ENCODE results near the gene FAM111A.

The FAM111A gene

DNA sequence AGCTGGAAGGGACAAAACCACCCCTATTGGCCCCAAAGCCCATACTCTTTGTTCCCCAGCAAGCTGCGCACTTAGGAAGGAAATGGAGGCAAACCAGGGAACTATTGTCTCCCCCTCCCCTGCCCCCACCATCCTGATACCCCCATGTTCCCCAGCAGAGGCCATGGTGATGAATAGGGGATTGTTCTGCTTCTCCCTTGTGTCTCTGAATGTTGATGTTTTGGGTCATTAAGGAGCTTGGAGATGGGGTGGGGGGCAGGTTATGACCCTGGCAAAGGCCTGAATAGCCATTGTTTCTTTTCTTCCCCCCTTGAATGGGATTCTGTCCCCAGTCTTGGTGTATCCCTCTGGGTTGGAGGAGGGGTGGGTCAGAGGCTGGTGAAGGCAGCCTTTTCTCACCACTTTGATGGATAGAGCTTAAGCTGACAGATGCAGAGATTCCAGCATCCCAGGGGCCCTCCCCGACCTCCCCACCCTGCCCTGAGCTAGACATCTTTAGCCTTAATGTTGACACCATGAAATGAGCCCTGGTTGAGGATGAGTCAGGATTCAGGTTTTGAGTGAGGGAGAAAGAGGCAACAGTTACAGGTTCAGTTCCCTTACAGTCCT is 37.6 kb downstream of the FAM111A start:
- no peak for DNase-seq

DNA sequence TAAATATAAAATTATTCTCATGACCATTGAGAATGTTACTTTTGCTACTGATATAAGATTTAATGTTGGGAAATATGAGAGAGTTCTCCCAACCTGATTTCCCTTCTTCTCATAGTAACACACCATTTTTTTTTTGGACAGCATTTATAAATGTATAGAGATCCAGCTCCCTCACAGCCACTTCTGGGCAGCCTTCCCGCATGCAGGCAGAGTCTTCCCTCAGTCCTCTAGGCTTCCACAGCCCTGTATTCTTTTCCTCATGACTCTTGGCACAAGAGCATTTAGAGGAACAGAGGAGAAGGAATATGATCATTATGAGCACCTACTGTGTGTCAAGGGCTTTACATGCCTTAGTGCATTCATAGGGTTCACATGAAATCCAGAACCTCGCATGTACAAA is 38.3 kb downstream of the FAM111A start:
- DNase-seq = no peak

DNA sequence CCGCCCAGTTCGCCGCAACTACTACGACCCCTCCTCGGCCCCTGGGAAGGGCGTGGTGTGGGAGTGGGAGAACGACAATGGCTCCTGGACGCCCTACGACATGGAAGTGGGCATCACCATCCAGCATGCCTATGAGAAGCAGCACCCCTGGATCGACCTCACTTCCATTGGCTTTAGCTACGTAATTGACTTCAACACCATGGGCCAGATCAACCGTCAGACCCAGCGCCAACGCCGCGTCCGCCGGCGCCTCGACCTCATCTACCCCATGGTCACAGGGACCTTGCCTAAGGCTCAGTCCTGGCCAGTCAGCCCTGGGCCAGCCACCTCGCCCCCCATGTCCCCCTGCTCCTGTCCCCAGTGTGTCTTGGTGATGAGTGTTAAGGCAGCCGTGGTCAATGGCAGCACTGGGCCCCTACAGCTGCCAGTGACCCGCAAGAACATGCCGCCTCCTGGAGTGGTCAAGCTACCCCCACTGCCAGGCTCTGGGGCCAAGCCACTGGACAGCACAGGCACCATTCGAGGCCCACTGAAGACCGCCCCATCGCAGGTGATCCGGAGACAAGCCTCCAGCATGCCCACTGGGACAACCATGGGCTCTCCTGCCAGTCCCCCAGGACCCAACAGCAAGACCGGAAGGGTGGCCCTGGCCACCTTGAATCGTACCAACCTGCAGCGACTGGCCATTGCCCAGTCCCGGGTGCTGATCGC is 39.2 kb downstream of the FAM111A start:
- no peak for DNase-seq

DNA sequence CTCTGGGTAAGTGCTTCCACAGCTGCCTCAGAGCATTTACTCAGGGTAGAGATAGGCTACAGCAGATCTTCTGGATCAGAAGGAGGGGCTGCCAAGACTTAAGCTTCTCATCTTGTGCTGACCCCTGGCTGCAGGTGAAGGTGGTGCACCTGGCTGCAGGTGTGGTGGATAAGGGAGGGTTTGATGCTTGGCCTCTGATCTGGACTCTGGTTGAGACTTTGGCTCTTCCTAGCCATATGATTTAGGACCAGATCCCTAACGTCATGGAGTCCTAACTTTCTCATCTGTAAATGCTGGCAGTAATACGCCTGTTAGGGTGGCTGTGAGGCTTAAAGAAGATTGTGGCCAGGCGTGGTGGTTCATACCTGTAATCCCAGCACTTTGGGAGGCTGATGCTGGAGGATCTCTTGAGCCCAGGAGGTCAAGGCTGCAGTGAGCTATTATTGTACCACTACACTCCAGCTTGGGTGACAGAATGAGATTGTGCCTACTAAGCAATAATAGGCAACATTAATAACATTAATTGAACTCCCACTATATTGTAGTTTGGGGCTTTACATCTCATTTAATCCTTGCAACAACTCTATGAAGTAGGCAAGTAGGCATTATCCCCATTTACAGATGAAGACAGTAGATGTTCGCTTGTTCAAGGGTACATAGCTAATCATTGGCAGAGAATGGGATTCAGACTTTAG is 39.9 kb downstream of the FAM111A start:
- DNase-seq = no peak

DNA sequence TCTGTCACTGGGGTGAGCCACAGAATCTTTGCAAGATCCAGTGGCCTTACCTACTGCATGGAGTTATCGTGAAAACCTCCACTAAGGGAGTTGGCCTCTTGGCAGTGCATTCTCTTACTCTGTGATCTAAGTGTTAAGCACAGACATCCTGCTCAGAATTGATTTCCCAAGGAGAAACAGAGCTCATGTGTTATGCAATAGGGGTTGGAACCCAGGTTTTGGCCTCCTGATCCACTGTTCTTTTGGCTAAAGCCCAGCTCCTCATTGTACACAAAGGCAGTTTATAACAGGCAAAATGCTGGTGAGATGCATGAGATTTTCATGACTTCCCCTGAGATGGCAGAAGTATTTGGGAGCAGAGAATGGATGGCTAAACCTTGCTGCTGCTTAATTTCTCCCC is 41.1 kb downstream of the FAM111A start:
- no peak for DNase-seq

DNA sequence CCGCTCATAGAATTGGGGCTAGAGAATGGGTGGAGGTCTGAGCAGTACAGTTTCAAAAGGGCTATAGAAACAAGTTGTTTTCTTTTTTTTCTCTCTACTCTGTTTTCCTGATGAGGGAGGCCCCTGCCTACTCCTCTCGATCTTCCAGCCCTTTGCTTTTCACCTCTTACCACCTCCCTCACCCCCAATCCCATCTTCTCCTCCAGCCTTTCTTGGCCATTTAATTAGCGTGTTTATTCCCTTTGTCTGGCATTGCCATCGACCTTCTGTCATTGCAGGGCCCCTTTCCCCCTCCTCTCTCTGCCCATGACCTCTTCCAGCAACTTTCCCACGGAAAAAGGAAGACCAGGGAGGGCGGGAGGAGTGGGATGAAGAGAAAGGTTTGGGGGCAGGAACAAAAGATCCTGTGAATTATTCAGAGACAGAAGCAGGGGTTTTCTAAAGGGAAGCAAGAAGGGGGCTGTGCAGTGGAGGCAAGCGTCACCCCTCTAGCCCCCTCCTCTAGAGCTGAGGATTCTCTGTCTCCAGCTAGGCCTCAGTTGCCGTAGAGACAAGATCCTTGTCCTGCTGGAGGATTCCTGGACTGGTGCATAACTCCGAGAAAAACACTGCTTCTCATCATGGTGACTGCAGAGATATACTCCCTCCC is 42.2 kb downstream of the FAM111A start:
- DNase-seq = no peak

DNA sequence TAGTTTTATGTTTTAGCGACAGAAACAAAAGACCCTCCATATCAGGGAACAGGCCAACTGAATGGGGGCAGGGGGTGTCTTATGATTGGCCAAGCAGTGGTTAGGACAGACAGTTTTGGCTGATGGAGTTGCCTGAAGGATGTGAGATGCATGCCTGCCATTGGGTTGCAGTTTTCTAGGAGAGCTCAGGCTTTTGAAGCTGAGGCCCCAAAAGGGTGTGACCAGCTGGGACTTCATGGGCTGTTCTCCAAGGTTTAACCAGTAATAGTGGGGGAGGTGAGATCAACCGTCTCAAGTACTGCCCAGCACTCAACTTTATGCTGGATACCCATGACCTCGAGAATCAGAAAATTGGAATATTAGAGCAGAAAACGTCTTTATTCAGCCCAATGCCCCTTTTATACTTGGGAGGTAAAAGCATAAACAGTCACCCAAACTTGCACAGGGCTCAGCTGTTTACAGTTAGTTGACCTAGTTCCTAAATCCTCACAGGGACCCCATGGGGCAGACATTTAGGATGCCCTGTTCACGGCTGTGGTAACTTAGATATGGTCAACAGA is 42.8 kb downstream of the FAM111A start:
- no peak for DNase-seq

DNA sequence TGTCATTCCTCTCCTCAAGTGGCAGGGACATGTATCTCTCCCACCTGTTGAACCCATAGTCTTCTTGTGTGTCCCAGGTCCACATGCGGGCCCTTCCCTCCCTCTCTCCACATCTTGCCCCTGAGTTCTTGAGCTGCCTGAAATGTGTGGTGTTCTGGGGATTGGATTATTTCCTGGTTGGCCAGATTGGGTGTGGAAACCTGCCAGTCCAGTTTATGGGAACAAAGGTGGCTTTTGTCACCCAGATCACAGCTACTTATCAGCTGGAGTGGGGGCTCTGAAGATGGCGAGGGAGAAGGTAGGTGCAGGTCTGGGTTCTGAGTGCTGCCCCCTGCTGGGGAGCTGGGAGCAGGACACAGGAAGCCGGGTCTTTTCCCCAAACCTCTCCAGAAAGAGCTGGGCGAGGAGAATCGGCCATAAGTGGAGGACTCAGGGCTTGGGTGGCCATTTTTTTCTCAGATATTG is 43.5 kb downstream of the FAM111A start:
- DNase-seq = no peak

DNA sequence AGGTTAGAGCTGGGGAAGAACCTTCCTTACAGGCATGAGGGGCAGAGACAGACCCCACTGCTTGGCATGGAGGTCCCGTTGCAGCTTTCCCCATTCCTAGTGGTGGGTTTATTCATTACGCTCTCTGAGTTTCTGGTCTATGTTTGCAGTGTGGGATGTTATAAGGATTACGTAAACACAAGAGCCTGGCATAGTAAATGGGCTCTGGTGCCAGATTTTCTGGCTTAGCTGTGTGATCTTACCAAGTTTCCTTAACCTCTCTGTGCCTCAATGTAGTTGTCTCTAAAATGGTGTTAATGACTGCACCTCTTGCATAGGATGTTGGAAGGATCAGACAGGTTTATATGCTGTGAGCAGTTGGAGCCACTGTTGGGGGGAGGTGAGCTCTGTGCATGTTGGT is 44.4 kb downstream of the FAM111A start:
- no peak for DNase-seq

DNA sequence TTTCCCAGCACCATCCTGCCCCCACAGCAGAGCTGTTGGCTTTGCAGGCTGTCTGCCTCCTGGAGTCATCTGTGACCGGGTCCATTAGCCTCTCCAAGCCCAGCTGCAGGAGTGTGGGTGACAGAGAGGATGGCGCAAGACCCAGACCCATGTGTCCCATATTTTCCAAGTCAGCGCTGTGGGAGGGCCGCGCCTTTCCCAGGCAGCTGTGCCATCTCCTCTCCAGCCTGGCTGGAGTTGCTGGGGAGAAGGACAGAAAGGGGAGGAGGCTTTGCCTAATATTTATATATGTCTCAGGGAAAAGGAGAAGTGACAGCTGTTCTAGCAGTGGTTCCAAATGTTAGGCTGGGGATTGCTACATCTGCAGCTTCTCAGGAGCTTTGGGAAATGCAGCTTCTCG is 44.9 kb downstream of the FAM111A start:
- no peak for DNase-seq

DNA sequence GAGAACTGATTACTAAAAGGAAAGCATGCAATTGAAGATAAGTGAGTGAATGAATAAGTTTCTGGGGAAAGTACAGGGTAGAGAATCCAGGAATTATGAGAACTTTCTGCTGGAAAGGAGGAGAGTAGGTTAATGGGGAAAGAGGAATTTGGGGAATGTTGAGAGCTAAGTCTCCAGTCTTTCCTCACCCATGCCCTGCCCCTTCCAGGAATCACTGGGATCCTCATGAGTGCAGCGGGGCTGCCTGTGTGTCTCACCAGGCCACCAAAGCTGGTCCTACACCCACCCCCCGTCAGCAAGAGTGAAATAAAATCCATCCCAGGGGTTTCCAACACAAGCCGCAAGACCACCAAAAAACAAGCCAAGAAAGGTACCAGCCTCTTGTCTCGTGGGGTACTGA is 46.3 kb downstream of the FAM111A start:
- no peak for DNase-seq

DNA sequence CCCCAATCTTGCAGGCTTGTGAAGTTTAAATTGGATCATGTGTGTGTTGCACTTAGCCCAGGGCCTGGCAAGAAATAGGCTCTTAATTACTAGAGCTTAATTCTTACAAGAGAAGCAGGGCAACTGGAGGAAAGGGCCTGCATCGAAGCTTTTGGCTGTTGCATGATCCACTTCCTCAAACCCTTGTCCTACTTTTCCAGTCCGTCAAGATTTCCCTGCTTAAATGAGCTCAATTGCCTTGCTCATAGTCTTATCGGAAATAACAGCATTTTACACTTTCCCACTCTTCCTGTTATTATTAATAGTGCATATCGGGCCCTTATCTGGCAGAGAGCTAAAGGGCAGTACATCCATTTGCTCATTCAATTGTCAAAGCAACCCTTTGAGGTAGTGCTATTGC is 47.3 kb downstream of the FAM111A start:
- no peak for DNase-seq

DNA sequence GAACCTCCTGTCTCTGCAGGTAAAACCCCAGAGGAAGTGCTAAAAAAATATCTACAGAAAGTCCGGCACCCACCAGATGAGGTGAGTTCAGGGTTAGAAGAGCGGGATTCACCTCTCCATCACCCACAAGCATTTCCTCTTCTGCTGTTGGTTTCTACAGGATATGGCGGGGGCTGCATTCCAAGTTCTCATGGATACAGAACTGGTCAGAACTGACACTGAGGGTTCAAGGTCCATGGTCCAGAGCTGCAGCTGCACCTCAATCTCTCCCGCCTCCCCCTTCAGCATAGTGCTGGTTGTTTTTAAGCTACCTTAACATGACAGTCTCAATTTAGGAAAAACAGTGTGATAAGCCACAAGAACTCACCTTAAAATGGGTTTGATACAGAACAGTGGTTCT is 48.4 kb downstream of the FAM111A start:
- DNase-seq = no peak

DNA sequence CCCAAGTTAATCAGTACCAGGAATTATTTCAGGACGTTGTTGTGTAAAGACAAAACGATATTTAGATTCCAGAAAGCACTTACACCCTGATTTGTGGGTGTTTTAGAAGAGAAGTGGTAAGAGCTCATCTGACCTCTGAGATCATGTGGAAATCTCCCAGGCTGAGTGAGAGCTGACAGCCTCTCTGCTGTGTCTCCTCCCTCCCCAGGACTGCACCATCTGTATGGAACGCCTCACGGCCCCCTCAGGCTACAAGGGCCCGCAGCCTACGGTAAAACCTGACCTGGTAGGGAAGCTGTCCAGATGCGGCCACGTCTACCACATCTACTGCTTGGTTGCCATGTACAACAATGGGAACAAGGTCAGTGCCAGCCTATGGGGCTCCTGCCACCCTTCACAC is 49.2 kb downstream of the FAM111A start:
- no peak for DNase-seq

DNA sequence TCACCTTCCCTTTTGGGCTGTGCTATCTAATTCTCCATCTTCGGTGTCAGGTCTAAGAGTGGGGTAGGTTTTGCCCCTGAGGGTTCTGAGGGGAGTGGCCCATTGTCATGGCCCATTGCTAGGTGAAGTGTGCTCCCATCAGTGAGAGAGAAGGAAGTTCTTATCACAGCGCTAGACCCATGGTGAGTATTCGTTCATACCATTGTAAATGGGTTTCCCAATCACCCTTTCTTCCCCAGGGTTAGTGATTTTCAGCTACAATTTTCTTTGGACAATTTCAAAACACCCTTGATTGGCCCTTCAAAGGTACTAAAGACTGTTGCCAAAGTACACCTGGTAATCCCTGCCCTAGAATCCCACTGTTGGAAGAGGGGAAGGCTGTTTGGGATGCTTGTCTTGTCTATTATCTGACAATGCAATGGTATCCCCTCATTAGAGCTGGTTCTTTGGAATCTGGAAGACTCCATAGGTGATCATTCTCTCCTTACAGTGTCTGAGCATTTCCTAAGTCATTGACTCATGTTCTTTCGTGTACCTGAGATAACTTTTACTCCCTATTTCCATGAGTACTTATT is 49.9 kb downstream of the FAM111A start:
- no peak for DNase-seq

DNA sequence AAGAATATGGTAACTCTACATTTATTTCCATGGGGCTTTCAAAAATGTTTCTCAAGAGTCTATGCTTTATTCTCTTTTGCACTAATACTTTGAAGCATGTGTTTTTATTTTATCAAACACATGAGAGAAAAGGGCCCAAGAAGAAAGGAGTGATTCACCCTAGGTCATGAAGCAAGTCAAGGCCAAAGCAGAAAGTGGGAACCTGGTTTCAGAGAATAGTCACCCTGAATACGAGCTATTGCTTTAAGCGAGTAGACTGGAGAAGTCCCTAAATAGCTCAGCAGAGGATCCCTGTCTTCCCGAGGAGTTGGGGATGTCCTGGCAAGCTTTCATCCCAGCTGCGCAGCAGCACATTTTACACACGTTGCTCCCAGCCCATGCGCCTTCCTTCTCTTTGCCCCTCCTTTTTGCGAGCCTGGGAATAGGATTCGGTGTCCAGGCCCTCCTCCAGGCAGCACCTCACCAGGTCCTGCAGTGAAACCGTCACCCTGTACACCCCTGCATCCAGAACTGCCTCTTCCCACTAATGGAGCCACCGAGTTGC is 51.0 kb downstream of the FAM111A start:
- no peak for DNase-seq

DNA sequence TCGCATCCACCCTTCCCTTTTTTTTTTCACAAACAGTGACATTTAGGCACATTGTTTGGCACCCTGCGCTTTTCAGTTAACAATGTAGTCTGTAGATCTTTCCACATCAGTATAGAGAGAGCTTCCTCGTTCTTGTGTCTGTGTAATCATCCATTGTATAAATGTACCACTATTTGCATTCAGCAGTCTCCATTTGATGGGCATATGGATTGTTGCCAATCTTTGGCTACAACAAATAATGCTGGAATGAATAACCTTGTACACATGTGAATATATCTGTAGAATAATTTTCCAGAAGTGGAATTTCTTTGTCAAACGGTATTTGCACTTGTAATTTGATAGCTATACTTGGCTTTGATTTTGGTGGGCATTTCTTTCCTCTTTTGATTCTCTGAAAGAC is 52.9 kb downstream of the FAM111A start:
- DNase-seq = no peak

DNA sequence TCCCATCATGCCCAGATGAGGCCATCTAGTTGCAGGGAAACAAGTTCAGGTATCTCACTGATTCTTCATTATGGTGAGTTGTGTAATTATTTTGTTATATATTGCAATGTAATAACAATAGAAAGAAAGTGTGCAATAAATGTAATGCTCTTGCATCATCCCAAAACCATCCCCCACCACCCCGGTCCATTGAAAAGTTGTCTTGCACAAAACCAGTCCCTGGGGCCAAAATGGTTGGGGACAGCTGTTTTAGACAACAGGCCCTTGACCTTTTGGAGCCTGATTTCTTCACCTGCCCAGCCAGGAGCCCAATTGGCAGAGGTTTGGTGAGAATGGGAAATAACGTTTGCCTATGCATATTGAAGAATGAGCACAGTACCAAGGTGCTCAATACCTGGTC is 54.1 kb downstream of the FAM111A start:
- DNase-seq = no peak

DNA sequence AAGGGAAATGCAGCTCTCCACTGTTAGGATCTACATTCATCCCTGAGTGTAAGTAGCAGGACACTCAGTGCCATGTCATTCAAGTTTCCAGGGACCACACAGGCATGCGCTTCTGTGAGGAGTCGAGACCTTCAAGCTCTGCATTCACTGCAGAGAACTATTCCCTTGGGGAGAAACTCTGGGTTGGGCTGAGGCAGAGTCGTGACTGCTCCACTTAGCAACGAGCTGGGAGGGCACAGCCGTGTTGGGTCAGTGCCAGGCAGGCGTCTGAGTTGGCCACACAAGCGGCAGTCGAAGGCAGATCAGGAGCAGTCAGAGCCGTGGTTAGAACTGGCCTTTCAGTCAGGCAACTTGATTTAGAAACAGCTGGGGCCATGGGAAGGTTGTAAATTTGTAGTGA is 55.3 kb downstream of the FAM111A start:
- DNase-seq = peak; percentile 80

DNA sequence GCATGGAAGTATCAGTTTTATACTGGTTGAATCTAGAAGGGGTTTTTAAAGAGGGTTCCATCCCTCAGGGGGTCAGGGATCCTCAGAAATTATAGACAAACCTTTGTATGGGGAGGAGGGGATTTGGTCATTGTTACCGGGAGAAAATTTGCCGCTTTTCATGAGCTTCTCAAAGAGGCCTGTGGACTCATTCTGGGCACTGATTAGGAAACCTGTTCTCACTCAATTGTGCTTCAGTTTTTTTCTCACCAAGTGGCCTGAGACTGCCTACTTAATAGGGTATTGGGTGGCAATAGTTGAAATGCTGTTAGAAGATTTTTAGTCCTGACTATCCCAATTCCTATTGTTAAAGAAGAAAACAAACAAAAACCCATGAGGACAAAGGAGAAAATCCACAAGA is 56.1 kb downstream of the FAM111A start:
- DNase-seq = no peak

DNA sequence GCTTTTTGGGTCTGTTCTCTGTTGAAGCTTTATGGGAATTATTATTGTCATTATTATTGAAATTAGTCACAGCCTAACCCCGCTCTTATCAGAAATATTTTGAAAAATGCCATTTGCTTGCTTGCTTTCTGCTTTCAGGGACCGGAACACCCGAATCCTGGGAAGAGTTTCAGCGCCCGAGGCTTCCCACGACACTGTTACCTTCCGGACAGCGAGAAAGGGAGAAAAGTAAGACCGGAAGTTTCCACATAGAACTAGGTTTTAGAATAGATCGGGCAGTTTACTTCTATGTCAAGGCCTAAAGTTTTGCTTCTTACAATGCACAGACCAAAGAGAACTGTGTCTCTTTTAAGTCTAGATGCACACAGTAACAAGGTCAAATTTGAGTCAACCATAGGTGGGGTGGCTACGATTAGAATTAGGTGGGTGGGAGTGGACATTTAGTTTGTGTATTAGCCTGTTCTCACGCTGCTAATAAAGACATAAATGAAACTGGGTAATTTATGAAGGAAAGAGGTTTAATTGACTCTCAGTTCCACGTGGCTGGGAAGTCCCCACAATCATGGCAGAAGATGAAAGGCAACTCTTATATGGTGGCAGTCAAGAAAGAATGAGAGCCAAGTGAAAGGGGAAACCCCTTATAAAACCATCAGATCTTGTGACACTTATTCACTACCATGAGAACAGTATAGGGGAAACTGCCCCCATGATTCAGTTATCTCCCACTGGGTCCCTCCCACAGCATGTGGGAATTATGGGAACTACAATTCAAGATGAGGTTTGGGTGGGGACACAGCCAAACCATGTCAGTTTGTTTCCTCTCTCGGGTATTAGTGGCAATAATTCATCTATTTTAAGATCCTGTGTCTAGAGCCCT is 57.1 kb downstream of the FAM111A start:
- no peak for DNase-seq

DNA sequence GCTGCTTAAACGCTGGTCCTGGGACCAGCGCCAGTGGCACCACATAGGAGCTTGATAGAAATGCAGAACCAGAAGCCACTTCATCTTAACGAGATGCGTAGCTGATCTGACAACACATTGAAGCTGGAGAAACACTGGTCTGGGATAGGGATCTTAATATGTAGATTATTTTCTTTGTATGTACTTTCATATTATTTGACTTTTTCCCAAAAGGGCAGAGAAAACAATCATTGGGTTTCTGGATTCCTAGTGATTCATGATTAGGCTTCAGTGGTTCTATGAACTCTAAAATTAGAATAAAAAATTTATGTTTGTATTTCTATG is 57.7 kb downstream of the FAM111A start:
- no peak for DNase-seq
